Adrenal gland (tissue), 12 donors: Measurements from ENCODE around the gene ANK3. TPM values are rescaled to one million over a fixed set of nuclear protein-coding genes. Genes with fewer than 3 reads are reported as not detected.
A peak's percentile ranks its signal among the peaks of the same experiment; 100 is the strongest.

ENCODE experiments used
- DNase-seq, 7 donors: peaks; one replicate each; pipeline ENCODE4 v3.0.0-alpha.2; 2019 to 2020
- H3K27ac ChIP-seq, 5 donors: fragments of 200-600 bp; sonication (generic) in 4 of 5; 1 replicate in 3 of 5; 2 replicates in 2 of 5; pipeline versions ENCODE4 v1.5.1 to v1.8.0; 2016 to 2020; ENCODE audit warnings: mild to moderate bottlenecking in 1 of 5
- H3K27me3 ChIP-seq: fragments of 200-600 bp; 2 replicates; pipeline ENCODE4 v1.8.0; 2021
- H3K36me3 ChIP-seq, 2 donors: fragments of 200-600 bp; replicated peaks in 1 of 2; 1 replicate in 1 of 2; 2 replicates in 1 of 2; pipeline versions ENCODE4 v1.5.1 to v1.8.0; 2018 to 2022
- H3K4me1 ChIP-seq, 2 donors: fragments of 200-600 bp; replicated peaks in 1 of 2; 1 replicate in 1 of 2; 2 replicates in 1 of 2; pipeline versions ENCODE4 v1.5.1 to v1.8.0; 2018 to 2021
- H3K4me3 ChIP-seq, 4 donors: fragments of 200-600 bp; sonication (generic) in 3 of 4; one replicate each; pipeline ENCODE4 v1.5.1; 2016 to 2018
- H3K9me3 ChIP-seq, 3 donors: fragments of 200-600 bp; sonication (generic) in 1 of 3; replicated peaks in 1 of 3; 1 replicate in 2 of 3; 2 replicates in 1 of 3; pipeline versions ENCODE4 v1.5.1 to v1.8.0; 2016 to 2021
- CTCF ChIP-seq, 6 experiments: fragments of 450-650 bp in 4 of 6; fragments of 200-600 bp in 2 of 6; sonication (generic) in 1 of 6; IDR thresholded peaks; 1 replicate in 5 of 6; 2 replicates in 1 of 6; pipeline versions ENCODE4 v1.5.1 to v1.8.0; 2016 to 2021; ENCODE audit warnings: antibody characterized with exemption in 6 of 6, mild to moderate bottlenecking in 2 of 6, moderate library complexity in 1 of 6
- POLR2A ChIP-seq, 2 donors: fragments of 450-650 bp; IDR thresholded peaks; one replicate each; pipeline ENCODE4 v1.6.1; 2017; ENCODE audit warnings: antibody characterized with exemption in 2 of 2, mild to moderate bottlenecking in 2 of 2, moderate library complexity in 1 of 2
- WGBS, 4 donors: extraction: QIAGEN DNeasy Blood & Tissue Kit in 2 of 4; methylation state at CpG; one replicate each; pipeline versions ENCODE4 v1.1.5 to v1.1.7; 2013 to 2017; 5-methylcytosine and 5-hydroxymethylcytosine counted together
- intact Hi-C, 2 donors: fragments of 100-400 bp; cut with DNase I; formaldehyde crosslinking; loops; one replicate each; pipeline versions ENCODE4 v1.14.1 to v1.15.0; 2022 to 2023
- polyA plus RNA-seq, 3 donors: library from polyadenylated mRNA; stranded (reverse); fragments of 200-250 nt in 2 of 3; fragments of 350-450 nt in 1 of 3; fragmentation: Illumina TruSeq in 1 of 3; extraction: RNeasy Lipid Tissue Mini Kit (QIAGEN cat#74804) in 1 of 3; gene quantifications; one replicate each; pipeline ENCODE4 v1.2.3, GENCODE V29; 2013 to 2014
- total RNA-seq, 9 donors: library from RNA; depleted of rRNA in 4 of 9; stranded (reverse); fragments of >200 nt in 4 of 9; fragments of 120-200 nt in 1 of 9; fragmentation: NEBNext Ultra II Directional in 1 of 9; extraction: Animal tissue kit (Norgen Biotek cat#: 25700) in 1 of 9; gene quantifications; one replicate each; pipeline versions ENCODE4 v1.1.0 to v1.2.4, GENCODE V29; 2013 to 2023
- donor health status: healthy with polysubstance abuse.
- donor health status: Bipolar disorder and iron deficiency.
- donor health status: DM: yes; HTN: yes; CAD: no.
- donor health status: DM: no; HTN: no; CAD: no.
- donor health status: DM: no; HTN: no; CAD: no.
- donor health status: DM: yes; HTN: yes; CAD: no.

The ANK3 gene
- total and polyA plus RNA-seq, 12 donors, result 2.6 to 48.1 (median 15.2) TPM

GRCh38 chr10:60394446-60394845 is 4.8 kb upstream of the ANK3 start:
- no peak for DNase-seq
- intact Hi-C loops, result no loop called here
- WGBS, 4 donors, result 60 to 69% (median 66%) methylated on average over 2 of the region's 2 CpGs
- H3K9me3 ChIP-seq, result no peaks in the 10 kb centered on the region
- H3K4me1 ChIP-seq, result no peaks in the 10 kb centered on the region
- H3K4me3 ChIP-seq, result no peak overlapping the region
- TF ChIP-seq CTCF (IDR thresholded peaks at IDR 0.05) (no peak), POLR2A (IDR thresholded peaks at IDR 0.05) (no peak)
- H3K36me3 ChIP-seq, result no peaks in the 10 kb centered on the region
- H3K27me3 ChIP-seq, result no peaks in the 10 kb centered on the region
- H3K27ac ChIP-seq, result no peak overlapping the region

GRCh38 chr10:60390224-60390626 is 550 bp upstream of the ANK3 start:
- Histone ChIP-seq H3K4me3 (no peak overlapping the region), H3K36me3 (no peaks in the 10 kb centered on the region), H3K4me1 (peaks cover 0 to 4% of the 10 kb centered on the region in 2 donors), H3K27me3 (no peaks in the 10 kb centered on the region), H3K9me3 (no peaks in the 10 kb centered on the region), H3K27ac (no peak overlapping the region)
- intact Hi-C loops, result no loop called here
- whole genome bisulfite sequencing, 4 donors, result 61 to 79% (median 76%) methylated on average over 3 of the region's 3 CpGs
- no peak for DNase-seq
- no peak for TF ChIP-seq POLR2A (IDR thresholded peaks at IDR 0.05)
- TF ChIP-seq CTCF (IDR thresholded peaks at IDR 0.05), result no peak

- TF ChIP-seq POLR2A (IDR thresholded peaks at IDR 0.05) (no peak), CTCF (IDR thresholded peaks at IDR 0.05) (no peak)
- Histone ChIP-seq H3K9me3 (no peaks in the 10 kb centered on the region), H3K4me3 (no peak overlapping the region), H3K27me3 (no peaks in the 10 kb centered on the region), H3K27ac (no peak overlapping the region), H3K4me1 (peaks cover 0 to 9% of the 10 kb centered on the region in 2 donors), H3K36me3 (no peaks in the 10 kb centered on the region)
- 55 to 72% (median 57%) methylated on average over 7 of the region's 7 CpGs for WGBS, 4 donors
- DNase-seq, result peak in 1 of 7 donors; percentile 7
- intact Hi-C loops, result no loop called here
Measured at GRCh38 chr10:60388709-60389301, 870 bp downstream of the ANK3 start.

GRCh38 chr10:60388116-60388625 is 1.5 kb downstream of the ANK3 start:
- peaks cover 0 to 9% of the 10 kb centered on the region in 2 donors for H3K4me1 ChIP-seq
- intact Hi-C loops, result no loop called here
- WGBS, 4 donors, result 69 to 82% (median 74%) methylated on average over 2 of the region's 2 CpGs
- no peaks in the 10 kb centered on the region for H3K36me3 ChIP-seq
- H3K4me3 ChIP-seq, result no peak overlapping the region
- H3K27me3 ChIP-seq, result no peaks in the 10 kb centered on the region
- no peak for TF ChIP-seq CTCF (IDR thresholded peaks at IDR 0.05)
- TF ChIP-seq POLR2A (IDR thresholded peaks at IDR 0.05), result no peak
- H3K9me3 ChIP-seq, result no peaks in the 10 kb centered on the region
- no peak for DNase-seq
- no peak overlapping the region for H3K27ac ChIP-seq
